Subcutaneous adipose tissue (tissue), 4 donors: ENCODE results near the gene CDH4. TPM values are rescaled to one million over a fixed set of nuclear protein-coding genes. Genes with fewer than 3 reads are reported as not detected.

Experiments used
- total RNA-seq, 4 donors: library from RNA; depleted of rRNA; stranded (reverse); fragments of >200 nt; gene quantifications; one replicate each; pipeline ENCODE4 v1.1.0, GENCODE V29; 2016
- TF ChIP-seq, protein P1 (sequence below): fragments of 450-650 bp; IDR thresholded peaks from one replicate; pipeline ENCODE4 v1.5.1; 2016; ENCODE audit warnings: low read depth, mild to moderate bottlenecking, control low read depth, antibody characterized with exemption, moderate library complexity

The CDH4 gene
- total RNA-seq, 4 donors from 2014 or later, result not detected

DNA sequence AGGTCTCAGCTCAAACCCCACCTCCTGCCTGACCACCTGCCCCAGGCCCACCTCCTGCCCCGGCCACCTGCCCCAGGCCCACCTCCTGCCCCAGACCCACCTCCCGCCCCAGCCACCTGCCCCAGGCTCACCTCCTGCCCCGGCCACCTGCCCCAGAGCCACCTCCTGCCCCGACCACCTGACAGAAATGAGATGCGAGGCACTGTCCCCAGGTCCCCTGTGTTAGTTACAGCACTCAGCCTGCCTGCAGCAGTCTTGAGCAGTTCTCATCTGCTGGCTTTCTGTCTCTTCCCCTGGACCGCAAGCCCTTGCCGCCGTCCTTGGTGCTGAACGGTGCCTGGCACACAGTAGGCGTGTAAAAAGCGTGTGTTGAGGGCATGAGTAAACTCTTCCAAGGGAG lies 79.5 kb downstream of the CDH4 start:
- TF ChIP-seq, protein P1, sequence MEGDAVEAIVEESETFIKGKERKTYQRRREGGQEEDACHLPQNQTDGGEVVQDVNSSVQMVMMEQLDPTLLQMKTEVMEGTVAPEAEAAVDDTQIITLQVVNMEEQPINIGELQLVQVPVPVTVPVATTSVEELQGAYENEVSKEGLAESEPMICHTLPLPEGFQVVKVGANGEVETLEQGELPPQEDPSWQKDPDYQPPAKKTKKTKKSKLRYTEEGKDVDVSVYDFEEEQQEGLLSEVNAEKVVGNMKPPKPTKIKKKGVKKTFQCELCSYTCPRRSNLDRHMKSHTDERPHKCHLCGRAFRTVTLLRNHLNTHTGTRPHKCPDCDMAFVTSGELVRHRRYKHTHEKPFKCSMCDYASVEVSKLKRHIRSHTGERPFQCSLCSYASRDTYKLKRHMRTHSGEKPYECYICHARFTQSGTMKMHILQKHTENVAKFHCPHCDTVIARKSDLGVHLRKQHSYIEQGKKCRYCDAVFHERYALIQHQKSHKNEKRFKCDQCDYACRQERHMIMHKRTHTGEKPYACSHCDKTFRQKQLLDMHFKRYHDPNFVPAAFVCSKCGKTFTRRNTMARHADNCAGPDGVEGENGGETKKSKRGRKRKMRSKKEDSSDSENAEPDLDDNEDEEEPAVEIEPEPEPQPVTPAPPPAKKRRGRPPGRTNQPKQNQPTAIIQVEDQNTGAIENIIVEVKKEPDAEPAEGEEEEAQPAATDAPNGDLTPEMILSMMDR, result no peak

DNA sequence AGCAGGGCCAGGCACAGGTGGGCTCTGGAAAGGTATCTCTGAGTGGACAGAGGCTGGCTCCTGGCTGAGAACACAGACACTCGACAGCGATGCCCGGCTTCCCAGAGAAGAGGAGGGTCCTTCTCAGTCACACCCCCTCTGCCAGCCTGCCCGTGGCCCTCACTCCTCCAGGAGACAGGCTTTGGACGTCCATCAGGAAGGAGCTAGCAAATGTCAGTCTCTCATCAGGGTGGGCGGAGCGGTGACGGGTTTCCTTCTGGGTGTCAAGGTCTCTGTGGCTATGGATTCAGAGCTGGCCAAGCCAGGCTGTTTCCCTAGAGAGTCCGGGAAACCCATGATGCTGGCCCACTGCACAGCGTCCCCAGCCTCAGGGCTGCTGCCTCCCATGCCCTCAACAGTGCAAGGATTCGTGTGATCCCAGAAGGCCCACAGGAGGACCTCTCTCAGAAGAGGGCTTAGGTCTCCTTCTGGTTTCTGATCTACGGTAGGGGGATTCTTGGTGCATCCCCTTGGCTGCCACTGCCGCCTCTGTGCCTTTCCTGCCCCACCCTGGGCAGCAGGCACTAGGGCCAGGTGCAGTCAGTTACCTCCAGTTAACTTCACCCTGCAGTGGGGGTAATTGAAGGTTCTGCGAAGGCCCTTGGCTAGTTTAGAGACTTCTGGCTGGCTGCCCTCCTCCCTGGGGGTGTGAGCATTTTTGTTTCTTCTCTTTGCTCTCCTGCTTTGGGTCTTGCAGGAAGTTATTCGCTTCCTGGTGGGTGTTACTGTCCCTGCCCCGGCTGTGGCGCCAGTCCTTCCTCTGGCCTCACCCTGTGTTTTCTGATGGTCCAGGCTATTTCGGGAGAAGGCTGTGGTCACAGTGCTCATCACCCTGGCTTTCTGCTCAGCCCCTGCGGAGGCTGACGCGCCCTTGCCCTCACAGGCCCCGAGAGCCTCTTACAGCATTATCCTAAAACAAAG lies 80.2 kb downstream of the CDH4 start:
- TF ChIP-seq, protein P1, result no peak

DNA sequence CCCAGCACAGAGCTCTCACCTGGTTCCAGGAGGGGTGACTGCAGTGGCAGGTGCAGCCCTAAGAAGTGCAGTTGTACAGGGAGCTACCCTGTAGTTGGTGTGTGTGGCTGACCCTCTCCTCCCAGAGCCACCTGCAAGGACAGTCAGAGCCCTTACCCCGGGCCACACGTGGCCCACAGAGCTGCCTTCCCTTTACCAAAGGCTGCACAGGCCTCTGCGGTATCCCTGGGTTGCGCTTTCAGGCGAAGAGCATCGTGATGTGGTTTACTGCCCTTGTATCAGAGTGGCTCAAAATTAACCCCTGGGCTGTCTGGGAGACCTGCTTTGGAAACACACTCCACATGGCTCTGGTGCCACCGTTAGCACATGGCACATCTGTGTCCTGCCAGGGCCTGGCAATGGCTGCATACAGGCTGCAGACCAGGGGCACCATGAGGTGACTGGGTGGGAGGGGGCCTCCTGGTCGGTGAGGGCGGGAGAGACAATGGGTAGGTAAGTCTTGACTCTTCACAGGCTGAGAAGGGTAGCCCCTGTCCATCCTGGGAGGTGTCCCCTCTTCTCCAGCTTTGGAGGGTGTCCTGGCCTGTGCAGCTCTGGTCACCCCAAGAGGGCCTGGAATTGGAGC lies 81.5 kb downstream of the CDH4 start:
- TF ChIP-seq, protein P1, result no peak

DNA sequence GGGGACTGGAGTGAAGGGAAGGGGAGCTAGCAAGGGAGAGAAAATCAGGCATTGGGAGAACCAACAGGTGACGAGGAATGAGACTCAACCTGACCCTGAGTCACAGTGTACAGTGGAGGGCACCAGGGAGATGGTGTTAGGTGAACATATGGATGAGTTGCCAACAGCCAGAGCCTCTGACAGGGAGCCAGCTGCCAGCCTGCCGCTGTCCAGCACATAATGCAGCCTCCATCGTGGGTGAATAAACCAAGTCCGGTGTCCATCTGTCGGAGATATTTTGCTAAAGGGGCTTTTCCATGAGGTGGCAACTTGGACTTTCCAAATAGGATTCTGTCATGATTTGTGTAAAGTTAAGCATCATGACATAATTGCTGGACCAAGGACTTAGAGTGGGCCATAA lies 88.1 kb downstream of the CDH4 start:
- TF ChIP-seq, protein P1, result no peak

DNA sequence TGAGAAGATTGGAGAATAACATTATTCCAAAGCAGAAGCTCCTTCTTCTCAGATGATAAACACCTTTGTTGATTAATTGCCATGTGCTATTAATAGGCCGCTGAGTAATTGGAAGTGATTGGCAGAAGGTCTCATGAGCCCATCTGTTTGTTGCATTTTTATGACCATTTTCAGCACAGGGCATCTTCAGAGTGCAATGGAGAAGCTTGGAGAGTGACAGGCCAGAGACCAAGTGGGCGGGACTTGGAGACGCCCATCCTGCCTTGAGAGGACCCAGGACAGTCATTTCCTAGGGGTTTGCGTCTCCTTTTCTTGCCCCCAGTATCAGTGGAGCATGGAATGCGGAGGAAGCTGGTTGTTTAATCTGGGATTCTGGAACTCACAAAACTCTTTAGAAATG lies 89.5 kb downstream of the CDH4 start:
- TF ChIP-seq, protein P1, result no peak

DNA sequence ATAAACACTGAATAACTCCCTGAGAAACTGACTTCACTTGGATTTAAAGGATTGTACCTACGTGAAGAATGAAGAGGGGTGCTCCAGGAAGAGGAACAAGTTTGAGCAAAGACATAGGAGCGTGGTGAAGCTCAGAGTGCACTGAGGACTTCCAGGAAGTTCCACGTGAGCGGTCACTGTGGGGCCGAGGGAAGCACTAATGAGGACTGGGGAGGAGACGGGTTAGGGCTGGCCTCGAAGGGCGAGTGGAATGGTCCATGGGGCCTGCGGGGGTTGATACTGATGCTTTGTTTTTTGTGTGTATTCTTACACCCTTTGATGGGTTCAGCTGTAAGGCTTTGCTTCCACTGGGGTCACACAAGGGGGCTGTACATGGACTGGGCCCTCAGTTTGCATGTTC lies 91.9 kb downstream of the CDH4 start:
- TF ChIP-seq, protein P1, result no peak

DNA sequence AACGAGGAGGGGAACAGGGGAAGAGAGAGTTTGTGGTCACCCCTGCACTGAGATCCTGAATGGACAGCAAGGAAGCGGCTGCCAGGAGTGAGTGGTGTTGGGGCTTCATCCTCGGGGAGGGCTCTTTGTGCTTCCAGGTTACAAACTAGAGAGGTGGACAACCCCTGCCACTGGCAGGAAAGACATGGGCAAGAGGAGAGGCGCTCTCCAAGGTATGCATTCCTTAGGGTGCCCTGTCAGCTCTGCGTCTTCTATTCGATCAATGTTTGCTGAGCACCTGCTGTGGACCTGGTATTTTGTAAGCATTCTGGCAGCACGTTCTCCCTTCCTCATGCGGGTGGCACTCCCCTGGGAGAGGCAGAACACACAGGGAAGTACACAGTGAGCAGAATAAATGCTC lies 93.6 kb downstream of the CDH4 start:
- TF ChIP-seq, protein P1, result no peak
